Body of pancreas (tissue), 4 donors: ENCODE data around the gene MDH2.

ENCODE experiments used
- CTCF ChIP-seq, 7 experiments: fragments of 450-650 bp in 4 of 7; fragments of 200-600 bp in 3 of 7; sonication (generic) in 3 of 7; IDR thresholded peaks; one replicate each; pipeline ENCODE4 v1.5.1; 2016 to 2019; ENCODE audit warnings: antibody characterized with exemption in 7 of 7
- POLR2A ChIP-seq, 3 donors: fragments of 450-650 bp; IDR thresholded peaks; one replicate each; pipeline ENCODE4 v1.6.1; 2016; ENCODE audit warnings: antibody characterized with exemption in 3 of 3, mild to moderate bottlenecking in 2 of 3

- no peak for TF ChIP-seq CTCF (IDR thresholded peaks at IDR 0.05)
- no peak for TF ChIP-seq POLR2A (IDR thresholded peaks at IDR 0.05)
These were observed 3.5 kb upstream of the MDH2 start for GRCh38 chr7:76044375-76044865.
